ENCODE measurements around the gene NDUFB7.

- TF ChIP-seq CTCF (optimal IDR thresholded peaks at IDR 0.05 in 1 of 3, IDR thresholded peaks at IDR 0.05 in 1 of 3, conservative IDR thresholded peaks at IDR 0.05 in 1 of 3; ENCODE audit: extremely low read depth in 1 of 3, insufficient read depth in 2 of 3, low read length in 3 of 3) (peak; percentile 90 to 99 (median 99)), EZH2 (IDR thresholded peaks at IDR 0.05; ENCODE audit: low read length) (no peak)
Observed at GRCh38 chr19:14556662-14557188, 15.1 kb downstream of the NDUFB7 start.

Data from keratinocyte (primary cell).